ENCODE results near the gene AKIP1.

GRCh38 chr11:8913961-8914660 is 3.1 kb downstream of the AKIP1 start:
- peak; percentile 54 for TF ChIP-seq CTCF (IDR thresholded peaks at IDR 0.05; ENCODE audit: insufficient read depth, low read length)
- no peak for TF ChIP-seq REST (IDR thresholded peaks at IDR 0.05; ENCODE audit: insufficient replicate concordance, low read depth)
- no peak for TF ChIP-seq SPI1 (IDR thresholded peaks at IDR 0.05; ENCODE audit: borderline replicate concordance, low read depth)
- no peak for TF ChIP-seq POLR2AphosphoS5 (IDR thresholded peaks at IDR 0.05; ENCODE audit: low read depth)
- TF ChIP-seq GABPA (IDR thresholded peaks at IDR 0.05; ENCODE audit: low read depth): no peak

Measured in HL-60 (cell line).